HG02623 (cell line): ENCODE data around the gene KRT222.

Source experiments
- ATAC-seq: cut with Tn5 transposase; IDR thresholded peaks from one replicate; pipeline ENCODE4 v1.9.1; 2021; ENCODE audit warnings: moderate library complexity; ENCODE audit not compliant: unreplicated experiment

KRT222 gene

GRCh38 chr17:40615841-40616476, 49.0 kb downstream of the KRT222 start:
- ATAC-seq, result no peak

DNA sequence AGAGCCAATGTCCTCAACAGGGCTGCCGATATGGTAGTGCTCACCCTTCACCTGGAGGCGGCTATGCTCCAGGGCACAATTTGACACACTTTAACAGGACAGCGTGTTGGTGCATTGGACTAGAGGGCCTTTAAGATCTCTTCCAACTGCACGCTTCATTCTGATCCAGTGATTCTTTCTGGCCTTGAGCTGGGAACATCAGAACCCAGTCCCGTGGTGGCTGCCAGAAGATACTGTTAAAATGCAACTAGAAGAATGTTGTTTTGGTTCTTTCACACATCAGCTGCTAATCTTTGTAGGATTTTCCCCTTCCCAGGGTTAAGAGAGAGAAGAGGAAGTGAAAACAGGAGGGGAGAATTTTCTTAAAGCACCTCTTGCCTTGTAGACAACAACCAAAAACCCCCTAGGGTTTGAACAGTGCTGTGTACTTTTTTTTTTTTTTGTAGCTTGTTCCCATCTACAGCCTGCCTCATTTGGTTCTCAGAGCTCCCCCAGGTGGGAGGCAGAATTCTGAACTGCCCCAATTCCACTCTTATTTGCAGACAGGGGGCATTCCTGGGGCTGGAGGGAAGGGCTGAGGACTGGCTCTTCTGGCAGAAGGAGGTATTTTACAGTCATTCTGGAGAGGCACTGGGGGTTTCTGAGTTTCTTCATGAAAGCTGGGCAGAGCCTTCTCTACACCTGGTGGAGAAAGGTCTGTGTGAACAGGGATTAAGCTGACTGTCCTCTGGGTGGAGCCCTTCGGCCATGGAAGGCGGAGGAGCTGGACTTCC, 49.7 kb downstream of the KRT222 start:
- peak; percentile 50 for ATAC-seq

- no peak for ATAC-seq
Measured at GRCh38 chr17:40614431-40615067, 50.4 kb downstream of the KRT222 start.

GRCh38 chr17:40613467-40614154, 51.4 kb downstream of the KRT222 start:
- ATAC-seq, result no peak

DNA sequence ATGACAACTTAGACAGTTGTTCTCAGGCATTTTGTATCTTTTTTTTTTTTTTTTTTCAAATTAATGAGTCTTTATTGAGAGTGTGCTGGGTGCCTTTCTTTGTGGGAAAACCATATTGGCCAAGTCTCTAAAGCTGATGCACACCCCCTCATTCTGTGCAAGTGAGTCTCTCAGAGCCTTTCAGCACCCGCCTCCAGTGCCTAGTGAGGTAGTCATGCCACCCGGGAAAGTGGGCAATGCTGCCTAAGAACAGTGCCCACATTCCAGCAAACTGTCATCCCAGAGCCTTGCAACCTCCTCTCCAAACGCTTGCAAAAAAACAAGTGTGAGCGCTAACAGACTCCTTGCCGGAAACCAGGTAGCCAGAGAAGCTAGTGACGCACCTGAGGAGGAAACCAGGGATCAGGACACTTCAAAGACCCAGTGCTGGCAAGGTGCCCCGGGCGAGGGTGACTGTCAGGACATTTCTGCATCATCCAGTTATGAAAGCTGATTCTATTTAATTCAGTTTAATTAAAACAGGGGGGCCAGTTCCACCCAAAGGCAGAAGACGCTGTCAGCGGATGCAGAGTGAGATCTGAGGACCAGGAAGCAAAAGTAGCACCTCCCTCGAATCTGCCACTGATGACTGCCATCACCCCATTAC, 52.3 kb downstream of the KRT222 start:
- ATAC-seq, result no peak

DNA sequence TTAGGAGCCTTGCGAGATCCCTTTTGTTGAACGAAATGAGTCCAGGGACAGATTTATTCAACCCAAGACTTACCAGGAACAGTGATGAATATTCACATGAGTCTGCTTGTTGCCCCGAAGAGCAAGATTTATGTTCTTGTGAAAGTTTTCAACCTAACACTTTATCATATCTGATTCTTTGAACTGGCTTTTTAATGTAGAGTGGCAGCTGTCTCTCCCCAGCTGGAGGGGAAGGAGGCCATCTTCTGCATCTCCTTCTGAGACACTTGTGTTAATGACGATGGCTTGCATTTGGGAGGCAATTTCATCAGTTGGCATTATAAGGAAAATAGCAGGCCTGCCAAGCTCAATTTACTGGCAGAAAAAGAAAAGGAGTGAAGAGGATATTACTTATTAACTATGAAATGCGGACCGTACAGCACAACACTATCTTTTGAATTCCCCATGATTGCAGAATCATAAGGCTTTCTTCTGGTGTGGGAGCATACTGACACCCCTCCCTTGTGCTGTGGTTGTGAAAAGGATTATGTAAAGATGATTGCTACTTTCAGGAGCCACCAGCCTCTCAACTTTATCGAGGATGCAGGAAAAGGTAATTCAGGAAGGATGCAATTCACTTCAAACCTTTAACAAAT, 53.0 kb downstream of the KRT222 start:
- ATAC-seq, result no peak

DNA sequence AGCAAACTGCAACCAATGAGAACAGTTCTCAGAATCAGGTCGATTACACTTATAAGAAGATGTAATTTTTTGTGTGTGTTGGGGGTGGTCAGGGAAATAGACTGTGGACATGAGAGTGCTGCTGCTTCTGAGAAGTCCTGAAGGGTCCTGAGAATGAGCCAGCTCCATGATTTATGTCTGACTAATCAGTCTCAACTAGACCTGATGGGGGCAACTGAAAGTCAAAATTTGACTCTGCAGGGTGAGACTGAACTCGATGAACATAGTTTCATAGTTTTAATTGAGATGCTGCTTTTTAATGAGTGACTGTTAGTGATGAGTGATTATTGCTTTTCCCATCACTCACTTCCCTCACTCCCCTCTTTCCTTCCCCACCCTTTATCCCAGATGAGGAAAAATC, 54.6 kb downstream of the KRT222 start:
- no peak for ATAC-seq

GRCh38 chr17:40608061-40608581, 56.9 kb downstream of the KRT222 start:
- no peak for ATAC-seq

DNA sequence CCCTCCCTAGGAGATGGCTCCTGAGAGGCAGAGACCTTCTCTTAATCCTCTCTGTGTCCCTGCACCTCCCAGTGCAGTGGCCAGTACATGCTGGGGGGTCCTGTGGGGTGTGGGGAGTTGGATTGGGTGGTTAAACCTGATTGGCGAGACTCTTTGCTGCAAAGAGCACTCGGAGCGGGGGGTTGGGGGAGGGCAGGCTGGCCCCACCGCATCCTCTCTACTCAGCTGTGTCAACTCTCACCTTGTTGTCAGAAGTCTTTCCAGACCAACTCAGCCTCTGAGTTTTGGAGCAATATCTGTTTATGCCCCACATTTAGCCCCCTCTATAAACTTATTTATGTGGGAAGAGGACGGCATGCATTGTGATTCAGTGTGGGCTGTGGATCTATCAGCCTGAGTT, 57.3 kb downstream of the KRT222 start:
- no peak for ATAC-seq

DNA sequence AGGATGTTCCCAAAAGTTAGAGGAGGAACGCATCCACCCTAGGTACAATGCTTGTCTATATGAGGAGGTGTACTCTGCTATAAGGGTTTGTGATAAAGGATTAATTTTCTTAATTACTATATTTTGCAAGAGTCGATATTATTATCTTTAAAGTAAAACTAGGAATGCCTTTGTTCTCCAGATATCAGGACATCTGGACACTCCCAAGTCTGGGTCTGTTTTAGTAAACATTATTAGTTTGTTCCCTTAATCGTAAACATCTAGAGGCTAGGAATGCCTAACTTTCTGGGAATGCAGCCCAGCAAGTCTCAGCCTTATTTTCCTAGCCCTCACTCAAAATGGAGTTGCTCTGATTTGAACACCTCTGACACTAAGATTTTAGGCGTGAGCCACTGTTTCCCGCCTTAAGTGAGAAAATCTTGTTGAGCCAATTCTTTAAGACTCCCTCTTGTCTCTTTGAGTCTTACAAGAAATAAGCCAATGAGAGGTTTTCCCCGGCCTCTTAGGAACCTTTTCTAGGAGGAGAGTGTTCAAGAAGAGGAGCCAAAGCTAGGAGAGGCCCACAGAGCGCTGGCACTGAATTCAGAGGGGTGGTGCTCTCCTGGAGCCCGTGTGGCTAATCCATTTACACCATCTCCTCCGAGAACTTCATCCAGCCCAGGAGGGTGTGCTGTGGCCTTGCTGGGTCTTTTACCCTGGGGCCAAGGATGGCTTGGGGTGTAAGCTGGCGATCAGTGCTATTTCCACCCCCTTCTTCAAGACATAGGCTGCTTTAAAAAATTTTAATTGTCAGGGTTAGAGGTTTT, 58.2 kb downstream of the KRT222 start:
- no peak for ATAC-seq

DNA sequence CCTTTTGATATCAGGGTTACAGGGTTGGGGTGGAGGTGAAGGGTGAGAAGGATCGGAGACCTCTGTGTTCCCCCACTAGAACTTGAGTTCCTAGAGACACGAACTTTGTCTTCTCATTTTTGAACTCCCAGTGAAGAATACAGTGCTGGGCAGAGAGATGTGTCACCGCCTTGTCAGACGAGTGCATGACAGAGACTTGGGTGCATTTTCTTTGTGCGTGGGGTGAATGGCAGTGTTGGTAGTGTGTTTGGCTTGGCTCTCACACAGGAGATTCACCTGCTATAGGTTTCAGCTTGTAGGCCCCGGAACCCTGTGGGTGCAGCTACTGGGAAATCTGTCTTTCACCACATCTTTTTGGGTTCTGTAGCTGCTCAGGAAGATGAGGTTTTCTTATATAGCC, 59.7 kb downstream of the KRT222 start:
- ATAC-seq, result no peak
